ENCODE measurements around the gene TSPOAP1.

TSPOAP1 gene

DNA sequence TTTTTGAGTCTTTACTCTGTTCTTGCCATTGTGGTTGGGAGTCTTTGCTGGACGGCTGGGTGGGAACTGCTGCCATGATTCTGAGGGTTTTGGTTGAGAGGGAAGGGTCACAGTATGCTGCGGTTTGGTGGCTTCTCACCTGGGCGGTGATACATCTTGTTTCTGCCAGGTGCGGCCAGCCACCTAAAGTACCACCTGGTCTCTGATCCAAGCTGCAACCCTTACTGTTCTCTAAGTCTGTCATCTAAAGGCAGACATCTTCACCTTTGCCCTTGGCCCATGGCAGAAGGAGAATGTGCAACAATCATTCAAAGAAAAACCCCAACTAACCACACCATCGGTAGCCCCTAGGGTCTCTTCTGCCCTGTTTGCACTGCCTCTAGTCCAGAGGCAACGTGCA, 28.3 kb downstream of the TSPOAP1 start:
- peaks cover 3% of the 10 kb centered on the region for H3K27me3 ChIP-seq (ENCODE audit: insufficient read depth, poor library complexity, severe bottlenecking)
- DNase-seq (ENCODE audit: low spot score) (peak; percentile 13), ATAC-seq (ENCODE audit: low read depth) (no peak)
- no peaks in the 10 kb centered on the region for H3K4me1 ChIP-seq (ENCODE audit: insufficient read depth, poor library complexity, severe bottlenecking)
- H3K4me3 ChIP-seq (ENCODE audit: severe bottlenecking), result no peak overlapping the region
- H3K36me3 ChIP-seq (ENCODE audit: low read depth), result no peaks in the 10 kb centered on the region
- TF ChIP-seq, protein P1, sequence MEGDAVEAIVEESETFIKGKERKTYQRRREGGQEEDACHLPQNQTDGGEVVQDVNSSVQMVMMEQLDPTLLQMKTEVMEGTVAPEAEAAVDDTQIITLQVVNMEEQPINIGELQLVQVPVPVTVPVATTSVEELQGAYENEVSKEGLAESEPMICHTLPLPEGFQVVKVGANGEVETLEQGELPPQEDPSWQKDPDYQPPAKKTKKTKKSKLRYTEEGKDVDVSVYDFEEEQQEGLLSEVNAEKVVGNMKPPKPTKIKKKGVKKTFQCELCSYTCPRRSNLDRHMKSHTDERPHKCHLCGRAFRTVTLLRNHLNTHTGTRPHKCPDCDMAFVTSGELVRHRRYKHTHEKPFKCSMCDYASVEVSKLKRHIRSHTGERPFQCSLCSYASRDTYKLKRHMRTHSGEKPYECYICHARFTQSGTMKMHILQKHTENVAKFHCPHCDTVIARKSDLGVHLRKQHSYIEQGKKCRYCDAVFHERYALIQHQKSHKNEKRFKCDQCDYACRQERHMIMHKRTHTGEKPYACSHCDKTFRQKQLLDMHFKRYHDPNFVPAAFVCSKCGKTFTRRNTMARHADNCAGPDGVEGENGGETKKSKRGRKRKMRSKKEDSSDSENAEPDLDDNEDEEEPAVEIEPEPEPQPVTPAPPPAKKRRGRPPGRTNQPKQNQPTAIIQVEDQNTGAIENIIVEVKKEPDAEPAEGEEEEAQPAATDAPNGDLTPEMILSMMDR (IDR thresholded peaks at IDR 0.05; ENCODE audit: poor library complexity, severe bottlenecking), result no peak
- H3K27ac ChIP-seq (ENCODE audit: poor library complexity, severe bottlenecking), result no peak overlapping the region
- no peaks in the 10 kb centered on the region for H3K9me3 ChIP-seq (ENCODE audit: severe bottlenecking)

DNA sequence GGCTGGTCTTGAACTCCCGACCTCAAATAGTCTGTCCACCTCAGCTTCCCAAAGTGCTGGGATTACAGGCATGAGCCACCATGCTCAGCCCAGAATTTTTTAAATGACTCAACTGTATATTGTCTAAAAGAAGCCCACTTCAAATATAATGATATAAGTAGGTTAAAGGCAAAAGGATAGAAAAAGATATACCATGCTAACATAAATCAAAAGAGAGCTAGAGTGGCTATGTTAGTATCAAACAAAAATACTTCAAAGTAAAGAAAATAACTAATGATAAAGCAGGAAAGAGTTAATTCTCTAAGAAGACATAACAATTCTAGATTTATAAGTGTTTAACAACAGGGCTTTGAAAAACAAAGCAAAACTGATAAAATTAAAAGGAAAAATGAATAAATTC, 34.6 kb downstream of the TSPOAP1 start:
- TF ChIP-seq, protein P1 (IDR thresholded peaks at IDR 0.05; ENCODE audit: poor library complexity, severe bottlenecking), result no peak
- Histone ChIP-seq H3K9me3 (ENCODE audit: severe bottlenecking) (peaks cover 3% of the 10 kb centered on the region), H3K27me3 (ENCODE audit: insufficient read depth, poor library complexity, severe bottlenecking) (peaks cover 8% of the 10 kb centered on the region), H3K4me3 (ENCODE audit: severe bottlenecking) (no peak overlapping the region), H3K4me1 (ENCODE audit: insufficient read depth, poor library complexity, severe bottlenecking) (peaks cover 11% of the 10 kb centered on the region), H3K27ac (ENCODE audit: poor library complexity, severe bottlenecking) (no peak overlapping the region), H3K36me3 (ENCODE audit: low read depth) (no peaks in the 10 kb centered on the region)
- DNase-seq (ENCODE audit: low spot score) (no peak), ATAC-seq (ENCODE audit: low read depth) (no peak)

DNA sequence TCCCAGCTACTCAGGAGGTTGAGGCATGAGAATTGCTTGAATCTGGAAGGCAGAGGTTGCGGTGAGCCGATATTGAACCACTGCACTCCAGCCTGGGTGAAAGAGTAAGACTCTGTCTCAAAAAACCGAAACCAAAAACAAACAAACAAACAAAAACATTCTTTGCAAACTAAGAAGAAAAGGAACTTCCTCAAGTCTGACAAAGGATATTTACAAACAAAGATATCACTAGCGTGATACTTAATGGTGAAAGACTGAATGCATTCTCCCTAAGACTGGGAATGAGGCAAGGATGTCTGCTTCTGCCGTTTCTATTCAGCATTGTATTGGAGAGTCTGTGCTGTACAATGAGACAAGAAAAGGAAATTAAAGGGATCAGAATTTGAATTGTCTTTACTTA, 37.3 kb downstream of the TSPOAP1 start:
- TF ChIP-seq, protein P1 (IDR thresholded peaks at IDR 0.05; ENCODE audit: poor library complexity, severe bottlenecking), result no peak
- H3K36me3 ChIP-seq (ENCODE audit: low read depth), result no peaks in the 10 kb centered on the region
- DNase-seq (ENCODE audit: low spot score) (no peak), ATAC-seq (ENCODE audit: low read depth) (no peak)
- peaks cover 8% of the 10 kb centered on the region for H3K27me3 ChIP-seq (ENCODE audit: insufficient read depth, poor library complexity, severe bottlenecking)
- no peak overlapping the region for H3K4me3 ChIP-seq (ENCODE audit: severe bottlenecking)
- no peak overlapping the region for H3K27ac ChIP-seq (ENCODE audit: poor library complexity, severe bottlenecking)
- peaks cover 11% of the 10 kb centered on the region for H3K4me1 ChIP-seq (ENCODE audit: insufficient read depth, poor library complexity, severe bottlenecking)
- H3K9me3 ChIP-seq (ENCODE audit: severe bottlenecking), result peaks cover 3% of the 10 kb centered on the region

DNA sequence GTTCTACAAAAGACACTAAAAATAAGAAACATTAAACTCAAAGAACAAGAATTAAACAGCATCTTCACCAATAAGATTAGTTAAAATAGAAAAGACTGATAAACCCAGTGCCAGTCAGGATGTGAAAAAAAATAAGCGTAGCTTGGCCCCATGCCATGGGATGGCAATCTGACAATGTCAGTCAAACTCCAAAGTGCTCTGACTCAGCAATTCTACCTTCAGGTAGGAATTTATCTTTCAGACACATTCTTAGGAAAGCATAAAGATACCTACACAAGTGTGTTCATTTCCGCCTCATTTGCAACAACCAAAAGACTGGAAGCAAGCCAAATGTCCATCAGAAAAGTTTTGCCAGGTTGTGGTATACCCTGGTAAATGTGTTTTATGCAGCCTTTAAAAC, 38.7 kb downstream of the TSPOAP1 start:
- DNase-seq (ENCODE audit: low spot score) (no peak), ATAC-seq (ENCODE audit: low read depth) (no peak)
- Histone ChIP-seq H3K4me1 (ENCODE audit: insufficient read depth, poor library complexity, severe bottlenecking) (peaks cover 11% of the 10 kb centered on the region), H3K27me3 (ENCODE audit: insufficient read depth, poor library complexity, severe bottlenecking) (peaks cover 8% of the 10 kb centered on the region), H3K27ac (ENCODE audit: poor library complexity, severe bottlenecking) (no peak overlapping the region), H3K9me3 (ENCODE audit: severe bottlenecking) (peaks cover 3% of the 10 kb centered on the region), H3K4me3 (ENCODE audit: severe bottlenecking) (no peak overlapping the region), H3K36me3 (ENCODE audit: low read depth) (no peaks in the 10 kb centered on the region)
- TF ChIP-seq, protein P1 (IDR thresholded peaks at IDR 0.05; ENCODE audit: poor library complexity, severe bottlenecking), result no peak

DNA sequence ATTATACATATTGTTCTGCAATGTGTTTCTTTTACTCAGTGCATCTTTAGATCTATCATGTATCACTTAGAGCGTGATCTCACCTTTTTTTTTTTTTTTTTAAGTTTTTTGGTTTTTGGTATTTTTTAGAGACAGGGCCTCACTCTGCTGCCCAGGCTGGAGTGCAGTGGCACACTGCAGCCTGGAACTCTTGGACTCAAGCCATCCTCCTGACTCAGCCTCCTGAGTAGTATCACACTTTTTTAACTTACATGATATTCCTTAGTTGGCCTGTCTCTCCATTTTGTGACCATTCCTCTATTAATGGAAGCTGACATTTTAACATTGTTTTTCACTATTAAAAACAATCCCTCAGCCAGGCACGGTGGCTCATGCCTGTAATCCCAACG, 43.2 kb downstream of the TSPOAP1 start:
- no peak overlapping the region for H3K27ac ChIP-seq (ENCODE audit: poor library complexity, severe bottlenecking)
- TF ChIP-seq, protein P1 (IDR thresholded peaks at IDR 0.05; ENCODE audit: poor library complexity, severe bottlenecking), result no peak

More for the DNA sequence above, 43.2 kb downstream of the TSPOAP1 start:
- Histone ChIP-seq H3K36me3 (ENCODE audit: low read depth) (no peaks in the 10 kb centered on the region), H3K4me3 (ENCODE audit: severe bottlenecking) (no peak overlapping the region), H3K9me3 (ENCODE audit: severe bottlenecking) (no peaks in the 10 kb centered on the region), H3K4me1 (ENCODE audit: insufficient read depth, poor library complexity, severe bottlenecking) (peaks cover 11% of the 10 kb centered on the region), H3K27me3 (ENCODE audit: insufficient read depth, poor library complexity, severe bottlenecking) (peaks cover 3% of the 10 kb centered on the region)
- no peak for ATAC-seq (ENCODE audit: low read depth)
- no peak for DNase-seq (ENCODE audit: low spot score)
